GM11168 (cell line): ENCODE measurements around the gene FAM118B.

Experiments used
- in situ Hi-C: fragments of 300-500 bp; cut with MboI; formaldehyde crosslinking; loops from one replicate; pipeline ENCODE4 v1.12.0; 2022; ENCODE audit warnings: low sequenced_read_pairs; ENCODE audit not compliant: unreplicated experiment

Gene FAM118B

DNA sequence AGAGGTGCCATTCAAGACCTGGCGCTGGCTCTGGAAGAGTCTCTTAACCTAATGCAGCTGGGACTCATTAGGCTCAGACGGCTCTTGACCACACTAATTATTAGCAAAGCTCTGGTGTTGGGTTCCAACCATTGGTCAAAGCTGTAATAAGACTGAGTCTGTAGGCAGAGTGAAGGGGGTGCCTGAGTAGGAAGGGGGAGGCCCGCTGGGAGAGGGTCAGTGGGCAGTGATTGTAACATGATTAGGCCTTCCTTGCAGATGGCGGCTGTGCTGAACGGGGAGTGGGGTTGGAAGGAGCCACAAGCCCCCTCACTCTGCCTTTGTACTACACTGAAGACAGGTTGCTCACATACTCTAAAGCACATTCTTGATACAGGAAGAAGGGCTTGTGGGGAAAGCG, 51.9 kb downstream of the FAM118B start:
- in situ Hi-C loops = no loop called here

DNA sequence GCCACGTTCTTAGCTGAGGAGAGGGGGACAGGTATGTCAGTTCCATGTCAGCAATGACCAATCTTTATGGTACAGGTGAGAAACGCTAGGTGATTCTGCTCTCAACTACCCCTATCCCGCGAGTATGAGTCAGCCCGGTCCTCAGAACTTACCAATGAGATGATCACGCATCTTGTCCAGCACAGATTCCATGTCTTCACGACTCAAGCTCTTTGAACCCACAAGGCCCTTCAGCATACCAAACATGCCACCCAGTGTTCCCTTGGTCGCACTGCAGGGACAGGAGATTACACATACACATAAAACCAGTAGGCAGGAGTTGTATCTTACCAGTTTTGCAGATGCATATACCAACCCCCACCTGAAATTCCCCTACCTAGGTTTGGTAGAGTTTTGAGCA, 54.2 kb downstream of the FAM118B start:
- in situ Hi-C loops = no loop called here

DNA sequence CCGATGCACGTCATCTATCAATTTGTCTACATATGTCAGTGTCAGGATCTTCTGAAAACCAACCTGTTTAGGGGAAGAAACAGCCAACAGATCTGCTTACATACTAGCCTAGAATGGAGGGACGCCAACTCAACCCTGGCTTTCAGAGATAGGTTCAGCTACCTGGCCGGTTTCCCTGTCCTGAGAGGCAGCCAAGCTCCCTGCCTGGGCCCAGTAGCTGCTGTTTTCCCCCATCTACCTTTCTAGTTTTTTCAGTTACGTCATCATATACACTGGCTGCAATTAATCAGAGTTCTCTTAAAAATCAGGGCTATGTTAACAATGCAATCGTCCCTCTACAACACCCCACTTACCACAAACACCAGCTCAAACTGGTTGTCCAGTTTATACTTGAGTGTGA, 56.1 kb downstream of the FAM118B start:
- in situ Hi-C loops = no loop called here

DNA sequence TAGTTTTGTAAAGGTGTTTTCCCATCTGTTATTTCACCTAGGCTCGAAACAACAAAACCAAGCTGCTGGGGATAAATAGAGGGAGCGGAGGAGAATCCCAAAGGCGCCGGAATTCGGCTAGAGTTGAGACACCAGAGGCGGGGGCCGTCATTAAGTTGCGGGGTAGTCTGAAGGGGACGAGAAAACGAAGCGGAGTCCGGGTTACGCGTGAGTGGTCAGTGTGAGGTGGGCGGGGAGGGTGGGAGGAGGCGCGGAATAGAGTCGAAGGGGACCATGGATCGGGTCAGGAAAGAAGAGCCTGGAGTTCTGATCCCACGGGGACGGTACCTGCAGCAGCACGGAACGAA, 56.8 kb downstream of the FAM118B start:
- in situ Hi-C loops = no loop called here

DNA sequence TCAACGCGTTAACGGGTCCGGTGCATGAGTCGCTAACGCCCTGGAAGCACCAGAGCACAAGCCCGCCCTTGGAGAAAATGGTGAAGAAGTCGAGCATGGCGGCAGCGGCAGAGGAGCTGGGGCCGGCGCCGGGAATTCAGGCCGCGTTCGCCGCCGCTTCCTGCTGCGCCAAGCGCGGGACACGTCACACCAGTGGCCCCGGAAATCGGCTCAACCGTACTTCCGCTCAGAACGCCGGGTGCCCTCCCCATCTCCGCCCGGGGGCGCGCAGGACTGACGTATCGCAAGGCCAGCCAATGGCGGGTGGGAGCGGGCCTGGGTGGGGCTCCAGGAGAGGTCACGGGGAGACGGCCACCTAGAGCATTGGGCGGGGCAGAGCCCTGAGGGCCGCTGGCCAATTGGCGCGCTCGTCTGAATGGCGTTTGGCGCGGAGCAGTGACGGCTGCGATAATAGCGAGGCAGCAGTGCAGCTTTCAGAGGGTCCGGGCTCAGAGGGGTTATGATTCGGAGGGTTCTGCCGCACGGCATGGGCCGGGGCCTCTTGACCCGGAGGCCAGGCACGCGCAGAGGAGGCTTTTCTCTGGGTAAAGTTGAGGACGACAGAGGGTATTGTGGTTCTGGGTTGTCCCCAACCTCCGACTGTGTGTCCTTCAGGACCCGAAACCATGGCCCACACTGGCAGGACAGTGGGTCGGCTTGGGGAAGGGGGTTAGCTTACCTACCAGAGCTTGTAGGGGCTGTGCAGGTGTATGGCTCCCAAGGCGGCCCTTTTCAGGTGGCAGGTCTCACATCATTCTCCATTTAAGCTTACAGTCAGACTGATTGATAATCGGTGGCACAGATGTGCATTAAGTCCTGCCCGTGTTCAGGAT, 57.4 kb downstream of the FAM118B start, which contains the start of the genes FOXRED1 and SRPRA:
FOXRED1 (plus strand) TSS at position 447 of the 872 bp plus-strand sequence; CDS start at position 500, 53 bp downstream.
SRPRA (minus strand) TSS at position 188 of the 872 bp plus-strand sequence; CDS start at position 97, 91 bp downstream.
- in situ Hi-C loops = no loop called here

DNA sequence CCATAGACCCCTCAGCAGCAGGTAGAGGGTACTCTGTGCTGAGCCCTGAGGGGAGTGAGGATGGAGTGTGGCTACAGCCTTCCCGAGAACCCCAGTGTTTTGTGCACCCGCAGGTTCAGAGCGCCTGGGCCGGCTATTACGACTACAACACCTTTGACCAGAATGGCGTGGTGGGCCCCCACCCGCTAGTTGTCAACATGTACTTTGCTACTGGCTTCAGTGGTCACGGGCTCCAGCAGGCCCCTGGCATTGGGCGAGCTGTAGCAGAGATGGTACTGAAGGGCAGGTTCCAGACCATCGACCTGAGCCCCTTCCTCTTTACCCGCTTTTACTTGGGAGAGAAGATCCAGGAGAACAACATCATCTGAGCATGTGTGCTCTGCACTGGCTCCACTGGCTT, 65.7 kb downstream of the FAM118B start:
- in situ Hi-C loops = no loop called here

DNA sequence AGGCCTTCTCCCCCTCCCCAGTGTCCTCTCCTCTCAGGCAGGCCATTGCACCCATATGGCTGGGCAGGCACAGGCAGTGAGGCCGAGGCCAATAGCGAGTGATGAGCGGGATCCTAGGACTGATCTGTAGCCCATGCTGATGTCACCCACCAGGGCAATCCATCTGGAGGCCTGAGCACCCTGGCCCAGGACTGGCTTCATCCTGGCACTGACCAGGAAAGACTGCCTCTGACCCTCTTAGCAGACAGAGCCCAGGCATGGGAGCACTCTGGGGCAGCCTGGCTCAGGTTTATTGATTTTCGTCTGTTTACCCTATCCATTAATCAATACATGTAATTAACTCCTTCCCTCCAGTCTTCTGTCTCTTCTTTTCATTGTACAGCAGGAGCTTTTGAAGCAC, 66.2 kb downstream of the FAM118B start:
- in situ Hi-C loops = no loop called here

DNA sequence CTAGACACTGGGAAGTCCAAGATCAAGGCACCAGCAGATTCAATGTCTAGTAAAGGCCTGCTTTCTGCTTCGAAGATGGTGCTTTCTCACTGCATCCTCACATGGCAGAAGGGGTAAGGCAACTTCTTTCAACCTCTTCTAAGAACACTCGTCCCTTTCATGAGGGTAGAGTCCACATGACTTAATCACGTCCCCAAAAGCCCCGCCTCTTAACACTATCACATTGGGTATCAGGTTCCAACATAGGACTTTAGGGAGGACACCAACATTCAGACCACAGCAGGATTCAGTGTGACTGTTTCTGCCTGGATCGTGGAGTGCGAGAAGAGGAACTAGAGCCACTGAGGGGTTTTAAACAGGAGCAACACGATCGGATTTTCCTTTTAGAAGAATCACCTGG, 67.6 kb downstream of the FAM118B start:
- in situ Hi-C loops = no loop called here

DNA sequence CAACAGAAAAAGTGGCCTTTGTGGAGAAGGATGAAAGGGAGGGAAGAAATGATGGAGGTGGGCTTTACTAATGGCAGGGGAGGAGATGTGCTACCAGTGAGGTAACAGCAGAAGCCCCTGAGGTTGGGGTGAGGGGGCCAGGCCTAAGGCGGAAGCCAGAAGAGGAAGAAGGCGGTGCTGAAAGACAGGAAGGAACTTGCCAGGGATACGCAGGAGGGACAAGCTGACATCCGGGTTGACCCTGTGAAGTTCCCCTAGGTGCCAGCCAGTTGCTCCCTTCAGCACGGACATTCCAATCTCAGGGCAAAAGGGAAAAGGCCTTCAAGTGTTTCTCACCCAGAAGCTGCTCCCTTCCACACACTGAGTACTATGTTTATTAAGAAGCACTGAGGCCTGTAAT, 69.0 kb downstream of the FAM118B start:
- in situ Hi-C loops = no loop called here

DNA sequence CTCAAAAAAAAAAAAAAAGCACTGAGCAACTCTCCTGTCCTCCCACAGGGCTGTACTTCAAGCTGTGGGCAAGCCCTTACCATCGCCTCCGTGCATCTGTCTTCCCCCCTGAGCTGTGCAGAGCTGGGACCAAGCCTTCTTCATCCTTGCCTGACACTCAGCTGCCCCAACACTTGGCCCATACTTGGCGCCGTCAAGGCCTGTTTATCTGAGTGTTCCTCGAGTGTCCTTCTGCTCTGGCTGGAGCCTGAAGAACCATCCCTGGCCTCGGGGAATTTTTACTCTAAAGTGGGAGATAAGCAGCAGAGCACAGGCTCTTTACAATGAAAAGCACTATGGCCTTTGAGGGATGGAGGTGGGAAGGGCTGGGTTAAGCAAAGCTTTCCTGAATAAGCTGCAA, 69.7 kb downstream of the FAM118B start:
- in situ Hi-C loops = no loop called here

DNA sequence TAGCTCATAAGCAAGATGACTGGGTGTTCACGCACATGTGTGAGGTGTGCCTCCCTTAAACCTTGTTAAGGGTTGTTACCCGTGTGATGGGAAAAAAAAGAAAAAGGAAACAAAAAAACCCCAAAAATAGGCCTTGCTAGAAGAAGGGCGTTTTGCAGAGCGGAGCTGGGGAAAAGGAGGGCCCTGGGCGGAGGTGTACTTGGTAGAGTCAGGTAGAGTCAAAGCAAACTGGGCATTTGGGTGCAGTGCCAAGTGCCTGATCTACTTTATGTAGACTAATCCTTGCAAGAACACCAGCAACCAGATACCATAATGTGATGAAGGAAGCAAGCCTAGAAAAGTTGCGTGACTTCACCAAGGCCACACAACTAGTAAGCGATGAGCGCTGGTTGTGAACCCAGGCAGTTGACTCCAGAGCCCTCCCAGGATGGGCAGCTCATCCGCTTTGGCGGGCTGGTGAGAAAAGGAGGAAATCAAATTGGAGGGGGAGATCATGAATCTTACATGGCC, 70.1 kb downstream of the FAM118B start:
- in situ Hi-C loops = no loop called here

DNA sequence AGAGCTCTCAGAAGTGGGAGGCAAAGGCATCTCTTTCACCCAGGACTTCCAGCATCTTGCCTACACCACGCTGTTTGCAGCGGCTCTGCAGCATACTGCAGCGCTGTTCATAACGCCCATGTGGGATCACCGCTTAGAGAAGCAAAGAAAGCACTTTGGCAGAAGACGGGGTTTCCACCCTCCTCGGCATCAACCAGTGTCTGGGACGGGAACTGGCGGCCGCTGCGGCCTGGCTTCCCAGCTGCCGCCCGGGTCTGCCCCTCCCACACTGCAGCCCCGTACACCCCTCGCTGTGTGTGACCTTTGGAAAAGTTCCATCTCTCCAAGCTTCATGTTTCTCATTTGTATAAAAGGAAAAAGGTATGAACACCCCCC, 70.8 kb downstream of the FAM118B start:
- in situ Hi-C loops = no loop called here

DNA sequence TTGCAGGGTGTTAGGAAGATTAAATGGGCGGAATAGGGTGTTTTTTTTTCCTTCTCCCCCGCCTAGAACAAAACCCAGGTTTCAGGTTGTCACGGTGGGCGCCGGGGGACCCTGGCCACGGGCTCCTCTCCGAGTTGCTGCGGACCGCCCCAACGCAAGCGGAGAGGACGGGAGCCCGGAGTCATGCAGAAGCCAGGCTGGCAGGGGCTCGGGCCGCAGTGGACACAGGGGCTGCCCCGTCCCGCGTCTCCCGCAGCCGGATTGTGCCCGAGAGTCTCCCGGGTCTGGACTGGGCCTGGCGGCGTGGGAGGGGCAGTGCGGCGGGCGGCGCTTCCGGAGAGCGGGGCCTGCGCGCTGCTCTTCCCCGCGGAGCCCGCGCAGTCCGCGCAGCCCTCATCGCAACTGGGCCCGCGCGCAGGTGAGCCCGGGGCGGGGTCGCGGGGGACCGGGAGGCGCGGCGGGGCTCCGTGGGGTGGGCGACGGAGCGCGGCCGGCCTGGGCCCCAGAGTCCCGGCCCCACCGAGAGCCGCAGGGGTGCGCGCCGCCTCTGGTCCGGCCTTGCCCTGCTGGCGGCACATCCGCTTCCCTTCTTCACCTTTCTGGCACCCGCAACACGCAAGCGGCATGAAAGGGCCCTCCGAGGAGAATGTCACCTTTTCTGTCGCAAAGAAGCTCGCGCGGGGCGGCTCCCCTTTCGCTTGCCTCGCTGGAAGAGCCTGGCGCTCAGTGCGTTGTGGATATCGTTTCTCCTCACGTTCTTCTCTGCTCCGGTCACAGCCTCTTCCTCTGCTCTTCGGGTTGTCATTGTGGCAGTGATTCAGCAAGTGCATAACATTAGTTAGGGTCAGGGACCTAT, 71.4 kb downstream of the FAM118B start, which contains the start of gene TIRAP:
TIRAP (plus strand) TSS at position 358 of the 856 bp plus-strand sequence. CDS start 7,802 bp downstream, outside the sequence.
- in situ Hi-C loops = no loop called here

DNA sequence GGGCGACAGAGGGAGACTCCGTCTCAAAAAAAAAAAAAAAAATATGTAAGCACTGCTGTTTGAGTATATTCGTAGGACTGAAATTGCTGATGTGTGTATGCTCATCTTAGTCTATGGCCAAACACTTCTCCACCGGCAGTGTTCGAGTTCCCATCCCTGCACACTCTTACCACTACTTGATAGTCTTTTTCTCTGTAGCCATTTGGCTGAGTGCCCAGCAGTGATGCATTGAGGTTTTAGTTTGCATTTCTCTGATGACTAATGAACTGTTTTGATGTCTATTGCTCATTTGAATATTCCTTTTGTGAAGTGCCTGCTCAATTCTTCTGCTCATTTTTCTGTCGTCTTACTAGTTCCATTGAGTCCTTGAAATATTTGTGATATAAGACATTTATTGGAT, 73.2 kb downstream of the FAM118B start:
- in situ Hi-C loops = no loop called here

DNA sequence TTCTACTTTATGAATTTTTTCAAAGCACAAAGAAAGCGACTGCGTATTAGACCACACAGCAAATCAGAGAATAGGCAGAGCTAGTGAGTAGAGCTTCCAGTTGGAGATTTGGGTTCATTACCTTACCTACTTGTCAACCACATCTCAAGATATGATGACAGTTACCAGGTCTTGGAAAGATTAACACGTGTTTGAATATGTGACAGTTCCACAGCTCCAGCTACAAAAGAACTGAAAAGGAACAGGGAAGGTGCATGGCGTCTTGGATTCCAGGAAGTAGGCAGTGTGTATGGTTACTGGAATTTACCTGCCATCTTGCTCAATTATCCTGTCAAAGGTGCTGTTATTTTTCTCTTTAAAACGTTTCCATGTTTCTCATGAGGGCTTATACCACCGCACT, 76.7 kb downstream of the FAM118B start:
- in situ Hi-C loops = no loop called here

DNA sequence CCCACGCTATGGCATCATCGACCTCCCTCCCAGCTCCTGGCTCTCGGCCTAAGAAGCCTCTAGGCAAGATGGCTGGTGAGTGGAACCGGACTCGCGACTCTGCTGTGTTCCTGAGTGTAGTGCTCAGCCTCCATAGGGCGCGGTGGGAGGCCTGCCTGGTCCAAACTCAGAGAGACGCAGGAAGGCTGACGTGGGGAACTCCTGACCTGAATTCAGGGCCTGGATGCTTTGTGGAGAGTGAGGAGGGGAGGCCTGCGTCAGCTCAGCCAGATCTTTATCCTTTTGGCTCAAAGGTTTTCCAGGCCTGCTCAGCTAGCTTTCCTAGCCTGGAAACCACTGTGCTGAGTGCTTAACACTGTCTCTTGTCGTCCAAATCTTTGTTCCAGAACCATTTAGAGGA, 79.3 kb downstream of the FAM118B start:
- in situ Hi-C loops = no loop called here

DNA sequence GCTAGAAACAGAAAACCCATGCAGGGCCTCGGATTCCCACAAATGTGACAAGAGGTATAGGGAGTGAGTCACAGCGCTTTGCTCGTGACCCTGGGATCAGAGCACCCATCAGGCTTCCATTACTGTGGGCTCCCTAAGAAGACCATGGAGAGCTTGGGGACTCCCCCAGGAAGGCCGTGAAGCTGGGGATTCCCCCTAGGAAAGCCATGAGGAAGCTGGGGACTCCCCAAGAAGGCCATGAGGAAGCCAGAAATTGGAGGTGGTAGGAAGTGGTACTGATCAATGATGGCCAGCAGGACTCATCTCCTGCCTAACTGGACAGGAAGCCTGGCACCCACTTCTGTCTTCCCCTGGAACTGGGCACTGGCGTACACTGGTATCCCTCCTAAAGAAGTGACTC, 82.1 kb downstream of the FAM118B start:
- in situ Hi-C loops = no loop called here

DNA sequence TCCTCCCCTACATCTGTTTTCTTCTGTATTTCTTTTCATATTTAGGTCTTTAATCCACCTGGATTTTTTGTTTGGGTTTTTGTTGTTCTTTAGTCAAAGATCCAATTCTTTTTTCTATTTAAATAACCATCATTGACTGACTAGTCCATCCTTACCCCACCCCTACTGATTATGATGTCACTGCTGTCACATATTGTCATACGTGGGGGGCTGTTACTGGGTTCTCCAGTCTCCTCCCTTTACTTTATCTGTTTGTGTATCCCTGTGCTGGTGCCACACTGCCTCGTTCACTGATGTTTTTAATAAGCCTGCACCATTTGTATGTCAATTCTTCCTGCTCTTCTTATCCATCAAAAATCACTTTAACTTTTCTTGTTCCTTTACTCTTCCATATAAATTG, 85.4 kb downstream of the FAM118B start:
- in situ Hi-C loops = no loop called here

DNA sequence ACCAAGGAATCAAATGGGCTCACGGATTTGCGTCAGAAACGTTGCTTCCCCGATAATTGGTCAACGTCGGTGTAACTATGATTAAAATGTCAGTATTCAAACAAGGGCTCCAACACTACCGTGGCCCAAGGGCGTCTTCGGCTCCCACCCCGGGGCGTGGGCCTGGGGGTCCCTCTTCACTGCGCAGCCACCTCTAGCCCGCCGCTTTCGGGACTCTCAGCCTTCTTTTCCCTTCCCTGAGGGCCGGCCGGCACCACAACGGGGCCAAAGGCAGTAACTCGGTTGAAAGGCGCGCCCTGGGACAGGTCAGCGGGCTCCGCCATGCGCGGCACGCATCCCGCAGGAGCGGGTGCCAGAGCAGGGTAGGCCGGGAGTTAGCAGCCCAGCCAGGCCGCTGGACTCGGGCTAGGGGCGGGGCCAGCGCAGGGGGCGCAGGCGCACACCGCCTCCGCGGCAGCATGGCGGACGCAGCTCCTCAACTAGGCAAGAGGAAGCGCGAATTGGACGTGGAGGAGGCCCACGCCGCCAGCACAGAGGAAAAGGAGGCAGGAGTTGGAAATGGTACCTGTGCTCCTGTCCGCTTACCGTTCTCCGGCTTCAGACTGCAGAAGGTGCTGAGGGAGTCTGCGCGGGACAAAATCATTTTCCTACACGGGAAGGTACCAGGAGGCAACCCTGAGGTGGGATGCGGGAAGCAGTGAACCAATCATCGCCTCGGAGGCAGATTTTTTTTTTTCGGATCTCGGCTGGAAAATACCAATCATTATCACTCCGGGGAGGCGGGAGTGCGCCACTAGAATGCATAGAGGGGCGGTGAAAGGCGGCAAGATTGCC, 92.3 kb downstream of the FAM118B start, which contains the start of gene DCPS:
DCPS (plus strand) TSS at position 438 of the 834 bp plus-strand sequence; CDS start at position 459, 21 bp downstream.
- in situ Hi-C loops = no loop called here
